NCI-H2227 (cell line): Measurements from ENCODE around the gene SLC25A48.
"Not testable (repeated sequence)": the region's sequence is repeated elsewhere in the genome, so short reads cannot be mapped to it uniquely, and the experiment has no call there.

Experiments used
- DNase-seq: peaks from one replicate; lab custom pipeline; 2025; ENCODE audit not compliant: unreplicated experiment; lab: John Stamatoyannopoulos, UW

The SLC25A48 gene

DNA sequence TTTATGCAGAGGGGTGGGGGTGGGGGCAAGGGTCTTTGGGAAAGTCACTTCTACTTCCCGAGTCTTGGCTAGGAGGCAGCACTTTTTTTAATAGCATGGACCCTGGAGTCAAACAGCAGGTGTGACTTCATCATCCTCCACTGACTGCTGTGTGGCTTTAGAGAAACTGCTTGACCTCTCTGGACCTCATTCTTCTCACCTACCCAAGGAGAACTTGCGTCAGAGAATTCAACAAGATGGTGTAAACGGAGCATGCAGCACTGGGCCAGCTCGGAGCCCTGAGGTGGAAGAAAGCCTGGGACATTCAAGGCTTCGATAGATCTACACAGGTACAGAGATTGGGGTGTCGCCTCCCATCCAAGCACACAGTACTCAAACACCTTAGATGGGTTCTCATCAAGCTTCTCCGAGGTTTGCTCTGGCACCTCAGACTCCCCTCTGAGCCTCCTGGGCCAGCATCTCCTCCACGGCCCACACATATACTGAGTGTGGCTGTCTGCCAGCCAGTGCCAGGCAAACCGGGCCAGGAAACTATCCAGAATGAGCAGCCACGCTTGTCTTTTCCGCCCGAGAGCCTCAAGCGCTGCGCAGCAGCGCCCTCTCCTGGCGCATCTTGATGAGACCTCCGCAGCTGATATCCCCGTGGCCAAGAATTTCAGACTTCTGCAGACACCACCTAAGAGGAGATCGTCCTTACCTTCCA is 4.6 kb upstream of the SLC25A48 start:
- peak; percentile 84 for DNase-seq

DNA sequence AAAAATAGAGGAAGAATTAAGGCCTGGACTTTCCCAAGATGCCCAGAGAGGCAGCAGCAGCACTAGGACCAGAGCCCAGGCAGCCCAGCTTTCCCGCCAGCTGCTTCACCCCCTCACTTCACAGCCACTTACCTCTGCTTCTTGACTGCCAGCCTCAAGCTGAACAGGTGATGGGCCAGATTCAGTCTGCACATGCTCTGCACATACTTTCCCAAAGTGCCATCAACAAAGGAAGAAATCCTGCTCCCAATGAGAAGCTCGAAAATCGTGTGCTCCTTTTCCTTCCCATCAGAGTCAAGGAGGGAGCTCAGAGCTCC is 4.1 kb upstream of the SLC25A48 start:
- no peak for DNase-seq

DNA sequence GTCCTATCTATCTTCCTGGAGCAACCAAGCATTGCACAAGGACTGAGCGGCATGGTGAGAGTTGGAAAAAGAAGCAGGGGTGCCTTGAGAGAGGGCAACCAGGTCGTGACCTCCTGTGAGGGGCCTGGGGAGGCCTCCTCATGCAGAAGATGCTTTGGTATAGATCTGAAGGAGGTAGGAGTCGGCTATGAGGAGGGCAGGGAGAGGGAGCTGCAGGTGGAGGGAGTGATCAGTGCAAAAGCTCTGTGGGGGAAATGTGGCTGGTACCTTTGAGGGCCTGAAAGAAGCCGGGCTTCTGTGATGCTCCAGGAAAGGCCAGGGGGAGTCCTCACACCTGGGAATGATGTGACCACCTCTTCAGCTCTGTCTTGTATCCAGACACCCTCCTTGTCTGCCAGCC is 3.6 kb upstream of the SLC25A48 start:
- DNase-seq, result no peak

DNA sequence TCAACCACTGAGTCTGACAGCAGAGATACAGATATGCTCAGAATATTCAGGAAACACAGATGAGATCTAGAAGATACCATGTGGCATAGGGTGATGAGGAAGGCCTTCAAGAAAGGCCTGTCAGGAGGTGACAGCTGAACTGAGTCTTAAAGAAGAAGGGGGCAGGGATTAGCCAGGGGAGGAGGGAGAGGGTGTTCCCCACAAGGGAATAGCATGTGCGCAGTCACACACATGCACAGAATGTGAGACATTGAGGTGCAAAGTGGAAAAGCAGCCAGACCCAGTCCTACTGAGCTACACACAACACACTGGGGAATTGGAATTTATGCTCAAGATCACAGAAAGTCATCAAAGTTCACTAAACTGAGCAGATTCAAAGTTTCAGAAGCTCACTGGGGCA is 3.0 kb upstream of the SLC25A48 start:
- DNase-seq, result no peak

DNA sequence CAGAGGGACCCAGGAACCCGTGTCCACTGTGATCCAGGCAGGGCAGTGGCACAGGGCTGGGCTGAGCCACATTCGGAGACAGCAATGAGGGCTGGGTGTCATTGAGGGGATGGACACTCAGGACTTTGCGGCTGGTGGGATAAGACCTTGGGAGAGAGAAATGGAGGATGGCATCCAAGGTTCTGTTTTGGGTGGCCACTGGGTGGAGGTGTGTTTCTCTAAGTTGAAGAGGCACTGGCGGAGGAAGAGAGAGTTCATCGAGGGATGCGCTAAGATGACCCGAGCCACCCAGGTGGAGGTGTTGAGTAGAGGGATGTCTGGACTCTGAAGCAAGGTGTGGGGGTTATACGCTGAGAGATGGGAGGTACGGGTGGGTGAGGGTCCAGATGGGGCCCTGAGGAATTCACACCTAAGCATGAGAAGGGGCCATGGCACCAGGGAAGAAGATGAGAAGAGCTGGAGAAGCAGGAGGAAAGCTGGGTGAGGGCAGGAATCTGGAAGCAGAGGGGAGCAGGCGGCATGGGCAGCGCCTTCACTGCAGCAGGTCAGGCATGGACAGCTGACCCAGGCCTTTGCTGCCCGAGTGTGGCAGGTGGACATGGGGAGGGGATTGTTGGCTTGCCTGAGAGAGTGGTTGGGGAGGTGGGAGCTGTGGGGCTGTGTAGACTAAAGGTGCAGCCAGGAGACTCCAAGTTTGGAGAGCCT is 2.5 kb upstream of the SLC25A48 start:
- no peak for DNase-seq

GRCh38 chr5:135832941-135833920 is 1.2 kb upstream of the SLC25A48 start:
- no peak for DNase-seq

- DNase-seq, result no peak
These were observed 363 bp upstream of the SLC25A48 start for GRCh38 chr5:135833961-135834638.

DNA sequence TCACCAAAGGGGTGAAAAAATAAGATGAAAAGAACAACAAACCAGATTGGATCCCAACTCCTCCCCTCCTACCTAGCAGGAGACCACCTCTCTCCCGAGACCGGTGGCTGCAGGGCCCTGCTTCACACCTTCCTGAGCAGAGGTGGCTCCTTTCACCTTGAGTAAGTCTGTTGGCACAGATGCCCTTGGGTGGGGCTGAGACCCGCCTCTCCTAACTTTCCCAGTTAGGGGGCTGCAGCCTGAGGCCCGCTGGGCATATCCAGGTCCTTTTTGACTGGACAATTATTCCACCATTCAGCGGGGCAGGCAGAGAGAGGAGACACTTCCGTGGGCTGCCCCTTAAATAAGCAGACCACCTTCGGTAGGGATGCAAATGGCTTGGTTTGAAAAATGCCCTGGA is 1.3 kb downstream of the SLC25A48 start:
- DNase-seq, result no peak

DNA sequence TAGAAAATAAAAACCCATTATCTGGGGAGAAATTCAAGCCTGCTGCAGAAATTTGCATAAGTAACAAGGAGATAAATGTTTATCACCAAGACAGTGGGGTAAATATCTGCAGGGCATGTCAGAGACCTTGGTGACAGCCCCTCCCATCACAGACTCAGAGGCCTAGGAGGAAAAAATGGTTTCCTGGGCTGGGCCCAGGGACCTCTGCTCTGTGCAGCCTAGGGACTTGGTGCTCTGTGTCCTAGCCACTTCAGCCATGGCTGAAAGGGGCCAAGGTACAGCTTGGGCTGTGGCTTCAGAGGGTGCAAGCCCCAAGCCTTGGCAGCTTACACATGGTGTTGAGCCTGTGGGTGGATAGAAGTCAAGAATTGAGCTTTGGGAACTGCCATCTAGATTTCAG is 3.9 kb downstream of the SLC25A48 start:
- DNase-seq, result not testable (repeated sequence)

- no peak for DNase-seq
These were observed 5.1 kb downstream of the SLC25A48 start for GRCh38 chr5:135839566-135839965.

DNA sequence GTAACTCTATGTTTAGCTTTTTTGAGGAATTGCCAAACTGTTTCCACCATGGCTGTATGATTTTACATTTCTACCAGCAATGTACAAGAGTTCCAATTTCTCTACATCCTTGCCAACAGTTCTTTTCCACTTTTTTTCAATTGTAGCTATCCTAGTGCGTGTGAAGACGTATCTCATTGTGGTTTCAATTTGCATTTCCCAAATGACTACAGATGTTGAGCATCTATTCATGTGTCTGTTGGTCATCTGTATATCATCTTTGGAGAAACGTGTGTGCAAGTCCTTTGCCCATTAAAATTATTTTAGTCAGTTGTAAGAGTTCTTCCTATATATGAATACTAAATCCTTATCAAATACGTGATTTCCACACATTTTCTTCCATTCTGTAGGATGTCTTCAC is 6.5 kb downstream of the SLC25A48 start:
- DNase-seq, result no peak

- no peak for DNase-seq
These were observed 8.3 kb downstream of the SLC25A48 start for GRCh38 chr5:135842737-135843136.

GRCh38 chr5:135843571-135844337 is 9.3 kb downstream of the SLC25A48 start:
- DNase-seq, result no peak

DNA sequence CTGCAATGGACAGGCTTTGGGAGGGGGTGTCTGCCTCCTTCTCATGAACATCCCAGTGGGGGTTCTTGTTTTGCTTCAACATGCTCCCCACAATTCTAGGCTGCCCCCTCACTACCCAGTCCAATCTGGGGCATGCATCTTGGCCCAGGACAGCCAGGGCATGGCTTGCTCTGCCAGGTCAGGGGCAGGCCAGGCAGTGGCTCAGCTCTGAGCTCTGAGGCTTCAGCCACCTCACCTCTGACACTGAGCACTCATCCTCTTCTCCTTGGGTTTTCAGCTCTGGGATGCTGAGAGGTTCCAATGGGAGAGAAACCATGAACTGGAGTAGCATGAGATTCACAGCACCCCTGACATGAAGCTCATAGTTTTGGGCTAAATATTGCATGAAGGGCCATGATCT is 11.8 kb downstream of the SLC25A48 start:
- no peak for DNase-seq

- no peak for DNase-seq
These were observed 13.5 kb downstream of the SLC25A48 start for GRCh38 chr5:135847976-135848375.

- no peak for DNase-seq
These were observed 15.8 kb downstream of the SLC25A48 start for GRCh38 chr5:135850231-135850630.

DNA sequence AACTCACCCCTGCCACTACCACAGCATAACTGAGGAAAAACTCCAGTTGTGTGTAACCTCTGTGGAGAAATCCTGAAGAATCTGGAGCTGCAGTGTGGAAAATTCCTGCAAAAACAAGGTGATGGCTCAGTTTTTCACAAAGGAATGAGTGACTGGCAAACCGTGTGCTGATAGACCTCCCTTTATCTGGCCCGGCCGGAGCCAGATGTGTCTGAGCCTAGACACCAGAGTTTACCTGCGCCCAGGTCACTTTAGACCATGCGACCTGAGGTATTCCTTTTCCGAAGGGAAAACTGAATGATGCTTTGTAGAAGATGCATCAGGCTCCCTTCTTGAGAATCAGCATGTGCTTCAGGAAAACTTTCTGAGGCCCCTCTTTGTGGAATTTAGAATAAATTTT is 16.2 kb downstream of the SLC25A48 start:
- DNase-seq, result no peak

DNA sequence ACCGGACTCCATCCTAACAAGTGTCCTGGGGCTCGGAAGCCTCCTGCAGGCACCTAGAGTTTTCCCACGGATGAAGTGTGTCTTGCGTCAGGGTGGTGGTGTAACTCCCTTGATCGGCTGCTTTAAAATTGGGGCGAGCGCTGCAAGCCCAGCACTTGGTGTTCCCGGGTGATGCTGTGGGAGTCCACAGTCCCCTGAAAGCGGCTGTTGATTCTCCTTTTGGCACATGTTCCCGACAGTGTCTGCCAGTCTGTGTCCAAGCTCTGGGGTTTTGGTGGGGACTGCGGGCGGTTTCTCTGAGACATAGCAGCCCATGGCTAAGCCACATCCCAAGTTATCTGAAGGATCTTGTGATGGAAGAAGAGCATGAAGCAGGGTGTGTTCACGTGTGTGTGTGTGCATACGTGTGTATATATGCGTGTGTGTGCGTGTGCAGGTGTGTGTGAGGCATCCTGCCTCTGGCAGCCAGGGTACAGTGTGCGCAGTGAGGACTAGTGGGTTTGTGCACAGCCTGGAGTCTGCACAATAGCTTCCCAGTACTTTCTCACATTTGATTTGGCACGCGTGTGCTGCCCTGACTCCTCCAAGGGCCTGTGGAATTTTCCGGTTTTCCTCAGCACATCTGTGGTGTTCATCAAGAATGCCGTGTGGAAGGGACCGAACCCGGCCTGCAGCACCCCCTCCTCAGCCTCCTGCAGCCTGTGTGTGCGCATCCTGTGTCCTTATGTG is 16.9 kb downstream of the SLC25A48 start:
- no peak for DNase-seq

DNA sequence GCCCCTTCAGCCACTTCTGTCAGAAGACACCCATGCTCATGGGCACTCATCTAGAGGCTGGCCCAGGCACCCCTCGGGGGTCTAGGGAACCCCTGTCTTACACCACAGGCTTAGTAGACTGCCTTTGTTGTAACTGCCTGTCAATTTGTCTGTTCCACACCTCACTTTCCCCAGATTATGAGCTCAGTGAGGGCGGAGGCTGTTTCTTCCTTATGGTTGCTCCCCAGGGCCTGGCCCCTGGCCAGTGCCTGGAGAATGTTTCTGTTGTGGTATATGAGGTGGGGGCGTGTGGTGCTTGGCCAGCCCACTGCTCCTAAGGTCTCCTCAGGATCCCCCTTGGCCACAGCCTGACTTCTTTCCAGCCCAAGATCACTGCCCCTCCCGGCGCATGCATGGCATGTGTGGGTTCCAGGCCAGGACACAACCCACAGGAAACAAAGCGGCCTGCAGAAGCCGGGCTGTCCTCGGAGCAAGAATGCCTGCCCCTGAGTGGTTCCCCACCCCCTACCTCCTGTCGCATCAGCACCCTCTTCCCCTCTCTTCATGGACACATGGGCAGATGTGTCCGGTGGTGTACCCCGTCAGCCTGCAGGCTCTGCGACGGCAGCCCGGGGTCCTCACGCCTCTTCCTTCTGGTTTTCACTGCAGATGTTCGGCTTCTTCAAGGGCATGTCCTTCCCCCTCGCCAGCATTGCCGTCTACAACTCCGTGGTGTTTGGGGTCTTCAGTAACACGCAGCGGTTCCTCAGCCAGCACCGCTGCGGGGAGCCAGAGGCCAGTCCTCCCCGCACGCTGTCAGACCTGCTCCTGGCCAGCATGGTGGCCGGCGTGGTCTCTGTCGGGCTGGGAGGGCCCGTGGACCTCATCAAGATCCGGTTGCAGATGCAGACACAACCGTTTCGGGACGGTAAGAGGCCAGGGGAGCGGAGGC is 17.7 kb downstream of the SLC25A48 start:
- DNase-seq, result no peak
